Natural killer cell (primary cell): ENCODE data around the gene PRCD. TPM values are rescaled to one million over a fixed set of nuclear protein-coding genes. Genes with fewer than 3 reads are reported as not detected.

Source experiments
- ATAC-seq, 3 donors: fragments of 150-1000 bp in 2 of 3; fragments of 200-7000 bp in 1 of 3; cut with Tn5 transposase; 1 replicate in 1 of 3; 2 replicates in 2 of 3; pipeline ENCODE4 v1.10.0; 2021; ENCODE audit warnings: mild to moderate bottlenecking in 2 of 3, moderate library complexity in 2 of 3
- DNase-seq, 2 donors: peaks; one replicate each; pipeline versions ENCODE4 v3.0.0 to v3.0.0-alpha.2; 2013 to 2021; ENCODE audit warnings: mixed read lengths in 1 of 2
- H3K27ac ChIP-seq: one replicate; pipeline ENCODE4 v1.5.1; 2013; ENCODE audit warnings: mild to moderate bottlenecking, low read length
- H3K27me3 ChIP-seq: one replicate; pipeline ENCODE4 v1.6.1; 2013; ENCODE audit warnings: low read length; ENCODE audit not compliant: control insufficient read depth, insufficient read depth
- H3K36me3 ChIP-seq: one replicate; pipeline ENCODE4 v1.6.1; 2013; ENCODE audit warnings: low read length; ENCODE audit not compliant: control insufficient read depth, insufficient read depth
- H3K4me1 ChIP-seq: one replicate; pipeline ENCODE4 v1.6.1; 2013; ENCODE audit warnings: low read length; ENCODE audit not compliant: control insufficient read depth, insufficient read depth
- H3K4me3 ChIP-seq: one replicate; pipeline ENCODE4 v1.5.1; 2013; ENCODE audit warnings: low read length
- H3K9me3 ChIP-seq: one replicate; pipeline ENCODE4 v1.6.1; 2013; ENCODE audit warnings: low read length; ENCODE audit not compliant: control insufficient read depth, insufficient read depth
- H3K27ac Mint-ChIP-seq, 2 donors: one replicate each; pipeline ENCODE4 v1.8.0; 2022; ENCODE audit warnings: mild to moderate bottlenecking in 2 of 2, mixed read lengths in 2 of 2, moderate library complexity in 1 of 2
- H3K27me3 Mint-ChIP-seq, 2 donors: one replicate each; pipeline ENCODE4 v1.8.0; 2022; ENCODE audit warnings: low read depth in 2 of 2, mixed read lengths in 2 of 2
- H3K36me3 Mint-ChIP-seq: one replicate; pipeline ENCODE4 v1.8.0; 2022; ENCODE audit warnings: mixed read lengths
- H3K4me1 Mint-ChIP-seq, 2 donors: one replicate each; pipeline ENCODE4 v1.8.0; 2022; ENCODE audit warnings: mixed read lengths in 2 of 2
- H3K4me3 Mint-ChIP-seq: one replicate; pipeline ENCODE4 v1.8.0; 2022; ENCODE audit warnings: mild to moderate bottlenecking, moderate library complexity, mixed read lengths
- H3K9me3 Mint-ChIP-seq, 2 donors: one replicate each; pipeline ENCODE4 v1.8.0; 2022; ENCODE audit warnings: mixed read lengths in 2 of 2
- WGBS: methylation state at CpG from one replicate; pipeline ENCODE4 v1.1.7; 2013; ENCODE audit warnings: missing lambda C conversion rate; ENCODE audit not compliant: insufficient coverage; 5-methylcytosine and 5-hydroxymethylcytosine counted together
- intact Hi-C: fragments of 100-400 bp; cut with micrococcal nuclease; formaldehyde crosslinking; loops from one replicate; pipeline ENCODE4 v1.14.2; 2022
- total RNA-seq, 4 donors: library from RNA; stranded (reverse); fragments of 120-200 nt in 1 of 4; gene quantifications; one replicate each; pipeline versions ENCODE4 v1.2.3 to v1.2.4, GENCODE V29; 2013 to 2022
- TF ChIP-seq, protein P1 (sequence below): fragments of 200-600 bp; IDR thresholded peaks from one replicate; pipeline ENCODE4 v1.8.0; 2022; ENCODE audit warnings: antibody characterized with exemption

Gene PRCD
- total RNA-seq, 3 donors from 2014 or later (not counting 1 experiment from before 2014, with no cell fraction given) = 0.77 to 1.1 (median 0.82) TPM

DNA sequence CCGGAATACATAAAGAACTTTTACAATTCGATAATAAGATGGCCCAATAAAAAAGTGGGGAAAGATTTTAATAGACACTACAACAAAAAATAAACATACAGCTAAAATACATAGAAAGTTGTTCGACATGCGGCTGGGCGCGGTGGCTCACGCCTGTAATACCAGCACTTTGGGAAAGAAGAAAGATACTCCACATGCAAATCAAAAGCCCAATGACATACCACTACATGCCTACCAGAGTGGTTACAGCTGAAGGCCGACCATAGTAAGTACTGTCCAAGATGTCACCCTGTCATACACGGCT is 9.3 kb downstream of the PRCD start:
- ATAC-seq (no peak), DNase-seq (no peak)
- H3K27me3 ChIP-seq = no peaks in the 10 kb centered on the region
- no peaks in the 10 kb centered on the region for H3K9me3 ChIP-seq
- Mint-ChIP-seq H3K4me3 (no peak overlapping the region), H3K27ac (no peak overlapping the region), H3K27me3 (no peaks in the 10 kb centered on the region), H3K4me1 (peaks cover 0 to 7% of the 10 kb centered on the region in 2 donors), H3K9me3 (no peaks in the 10 kb centered on the region), H3K36me3 (no peaks in the 10 kb centered on the region)
- intact Hi-C loops = loop anchor here (5.0 kb wide), 1 partner anchor 82 kb away; the partner anchor contains the start of gene AANAT
- TF ChIP-seq, protein P1, sequence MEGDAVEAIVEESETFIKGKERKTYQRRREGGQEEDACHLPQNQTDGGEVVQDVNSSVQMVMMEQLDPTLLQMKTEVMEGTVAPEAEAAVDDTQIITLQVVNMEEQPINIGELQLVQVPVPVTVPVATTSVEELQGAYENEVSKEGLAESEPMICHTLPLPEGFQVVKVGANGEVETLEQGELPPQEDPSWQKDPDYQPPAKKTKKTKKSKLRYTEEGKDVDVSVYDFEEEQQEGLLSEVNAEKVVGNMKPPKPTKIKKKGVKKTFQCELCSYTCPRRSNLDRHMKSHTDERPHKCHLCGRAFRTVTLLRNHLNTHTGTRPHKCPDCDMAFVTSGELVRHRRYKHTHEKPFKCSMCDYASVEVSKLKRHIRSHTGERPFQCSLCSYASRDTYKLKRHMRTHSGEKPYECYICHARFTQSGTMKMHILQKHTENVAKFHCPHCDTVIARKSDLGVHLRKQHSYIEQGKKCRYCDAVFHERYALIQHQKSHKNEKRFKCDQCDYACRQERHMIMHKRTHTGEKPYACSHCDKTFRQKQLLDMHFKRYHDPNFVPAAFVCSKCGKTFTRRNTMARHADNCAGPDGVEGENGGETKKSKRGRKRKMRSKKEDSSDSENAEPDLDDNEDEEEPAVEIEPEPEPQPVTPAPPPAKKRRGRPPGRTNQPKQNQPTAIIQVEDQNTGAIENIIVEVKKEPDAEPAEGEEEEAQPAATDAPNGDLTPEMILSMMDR = no peak
- no peaks in the 10 kb centered on the region for H3K36me3 ChIP-seq
- peaks cover 27% of the 10 kb centered on the region for H3K4me1 ChIP-seq
- WGBS = 94% methylated on average over 7 of the region's 9 CpGs
- no peak overlapping the region for H3K4me3 ChIP-seq
- no peak overlapping the region for H3K27ac ChIP-seq

DNA sequence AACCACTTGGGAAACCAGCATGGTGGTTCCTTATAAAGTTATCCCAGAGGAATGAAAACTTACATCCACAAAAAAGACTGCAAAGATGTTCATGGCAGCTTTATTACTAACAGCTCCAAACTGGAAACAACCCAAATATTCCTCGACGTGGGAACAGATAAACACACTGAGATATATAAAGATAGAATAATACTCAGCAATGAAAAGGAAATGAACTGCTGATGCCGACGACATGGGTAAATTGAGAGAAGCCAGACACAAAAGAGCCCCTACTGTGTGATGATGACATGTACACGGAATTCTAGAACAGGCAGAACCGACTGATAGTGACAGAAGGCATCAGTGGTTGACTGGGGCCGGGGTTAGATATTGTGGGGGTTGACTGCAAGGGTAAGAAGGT is 9.7 kb downstream of the PRCD start:
- Mint-ChIP-seq H3K4me1 (peaks cover 0 to 3% of the 10 kb centered on the region in 2 donors), H3K36me3 (no peaks in the 10 kb centered on the region), H3K27me3 (no peaks in the 10 kb centered on the region), H3K9me3 (no peaks in the 10 kb centered on the region), H3K4me3 (no peak overlapping the region), H3K27ac (no peak overlapping the region)
- peaks cover 23% of the 10 kb centered on the region for H3K4me1 ChIP-seq
- ATAC-seq (no peak), DNase-seq (no peak)
- no peaks in the 10 kb centered on the region for H3K27me3 ChIP-seq
- no peak overlapping the region for H3K4me3 ChIP-seq
- no peaks in the 10 kb centered on the region for H3K9me3 ChIP-seq
- TF ChIP-seq, protein P1 = no peak
- WGBS = 89% methylated on average over 5 of the region's 7 CpGs
- no peaks in the 10 kb centered on the region for H3K36me3 ChIP-seq
- H3K27ac ChIP-seq = no peak overlapping the region
- intact Hi-C loops = loop anchor here (5.0 kb wide), 1 partner anchor 82 kb away; the partner anchor contains the start of gene AANAT

DNA sequence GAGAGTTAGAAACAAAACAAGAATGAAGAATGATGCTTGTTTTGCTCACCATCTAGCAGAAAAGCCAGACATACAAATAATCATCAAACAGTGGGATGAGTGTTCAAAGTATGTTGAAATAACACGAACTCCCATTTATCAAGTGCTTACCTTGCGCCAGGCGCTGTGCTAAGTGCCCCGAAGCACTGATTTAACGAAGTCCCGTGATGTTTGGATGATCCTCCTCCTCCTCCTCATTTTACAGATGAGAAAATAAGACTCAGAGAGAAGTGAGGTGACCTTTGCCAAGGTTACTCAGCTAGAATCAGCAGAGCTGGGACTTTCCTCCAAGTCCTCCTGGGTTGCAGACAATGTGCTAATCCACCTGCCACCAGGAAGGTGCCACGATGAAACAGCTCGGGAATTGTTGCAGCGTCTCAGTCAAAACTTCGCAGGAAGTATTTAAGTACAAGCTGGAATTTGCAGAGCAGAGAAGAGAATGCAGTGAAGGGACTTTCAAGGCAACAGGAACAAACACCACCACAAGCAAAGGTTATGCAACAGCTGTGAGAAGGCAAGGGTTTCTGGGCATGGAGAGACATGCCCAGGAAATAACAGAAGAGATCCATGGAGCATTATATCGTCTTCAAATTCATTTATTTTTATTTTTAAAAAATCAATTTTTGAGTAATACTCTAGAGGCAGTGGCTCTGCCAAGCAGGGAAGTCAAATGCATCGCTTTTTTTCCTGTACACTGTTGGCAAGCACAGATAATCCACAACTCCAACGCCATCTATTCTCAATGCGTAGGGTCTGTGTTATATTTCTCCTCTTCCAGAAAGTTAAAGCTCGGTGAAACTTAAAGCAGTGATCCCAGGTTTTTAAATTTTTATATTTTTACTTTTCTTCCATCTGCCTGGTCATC is 11.1 kb downstream of the PRCD start:
- H3K27me3 Mint-ChIP-seq = no peaks in the 10 kb centered on the region
- intact Hi-C loops = no loop called here
- ATAC-seq = no peak
- H3K9me3 Mint-ChIP-seq = no peaks in the 10 kb centered on the region
- no peak for DNase-seq
- no peaks in the 10 kb centered on the region for H3K36me3 Mint-ChIP-seq
- no peaks in the 10 kb centered on the region for H3K9me3 ChIP-seq
- no peak overlapping the region for H3K27ac ChIP-seq
- peaks cover 5% of the 10 kb centered on the region in 2 donors for H3K4me1 Mint-ChIP-seq
- H3K27me3 ChIP-seq = no peaks in the 10 kb centered on the region
- TF ChIP-seq, protein P1 = no peak
- 67% methylated on average over 15 of the region's 15 CpGs for WGBS
- no peak overlapping the region for H3K27ac Mint-ChIP-seq
- no peak overlapping the region for H3K4me3 ChIP-seq
- H3K36me3 ChIP-seq = no peaks in the 10 kb centered on the region
- H3K4me1 ChIP-seq = peaks cover 14% of the 10 kb centered on the region
- no peak overlapping the region for H3K4me3 Mint-ChIP-seq
